Left lung (tissue), 10 donors: ENCODE data around the gene SLC22A7. TPM values are rescaled to one million over a fixed set of nuclear protein-coding genes. Genes with fewer than 3 reads are reported as not detected.

Experiments
- ATAC-seq: fragments of 200-7000 bp; cut with Tn5 transposase; one replicate; pipeline ENCODE4 v1.9.1; 2020; ENCODE audit warnings: moderate library complexity
- DNase-seq, 4 donors: peaks; one replicate each; pipeline ENCODE4 v3.0.0-alpha.2; 2013 to 2020
- H3K27ac ChIP-seq, 2 donors: fragments of 200-600 bp; sonication (generic) in 1 of 2; one replicate each; pipeline versions ENCODE4 v1.5.0 to v1.8.0; 2020 to 2021
- H3K27me3 ChIP-seq, 2 donors: fragments of 200-600 bp; sonication (generic) in 1 of 2; one replicate each; pipeline versions ENCODE4 v1.5.0 to v1.8.0; 2020 to 2021
- H3K36me3 ChIP-seq, 2 donors: fragments of 200-600 bp; sonication (generic) in 1 of 2; one replicate each; pipeline versions ENCODE4 v1.5.0 to v1.8.0; 2020 to 2021
- H3K4me1 ChIP-seq, 2 donors: fragments of 200-600 bp; one replicate each; pipeline ENCODE4 v1.8.0; 2021
- H3K4me3 ChIP-seq, 2 donors: fragments of 200-600 bp; sonication (generic) in 1 of 2; one replicate each; pipeline versions ENCODE4 v1.5.0 to v1.8.0; 2020 to 2021; ENCODE audit warnings: mild to moderate bottlenecking in 1 of 2
- H3K9me3 ChIP-seq, 2 donors: fragments of 200-600 bp; sonication (generic) in 1 of 2; one replicate each; pipeline versions ENCODE4 v1.5.0 to v1.8.0; 2020 to 2021
- CTCF ChIP-seq, 2 donors: fragments of 200-600 bp; sonication (generic) in 1 of 2; IDR thresholded peaks; one replicate each; pipeline versions ENCODE4 v1.5.0 to v1.8.0; 2021; ENCODE audit warnings: antibody characterized with exemption in 2 of 2
- intact Hi-C, 2 donors: fragments of 100-400 bp; cut with DNase I; formaldehyde crosslinking; loops; one replicate each; pipeline versions ENCODE4 v1.11.2 to v1.14.2; 2022
- polyA plus RNA-seq, 6 donors: library from polyadenylated mRNA; unstranded; fragments of 120-200 nt; gene quantifications; one replicate each; pipeline ENCODE4 v1.2.1, GENCODE V29; 2013; ENCODE audit not compliant: insufficient read length in 6 of 6
- total RNA-seq, 2 donors: library from RNA; stranded (reverse); fragmentation: NEBNext Ultra II Directional; extraction: Animal tissue kit (Norgen Biotek cat#: 25700); gene quantifications; one replicate each; pipeline ENCODE4 v1.2.1, GENCODE V29; 2021
- donor health status: DM: no; HTN: yes; CAD: no.
- donor health status: DM: no; HTN: no; CAD: no.

Gene SLC22A7
- total and polyA plus RNA-seq, 8 donors = 0.07 to 0.28 (median 0.20) TPM; not detected in 3

GRCh38 chr6:43290905-43291355 lies 7.1 kb upstream of the SLC22A7 start:
- no peak overlapping the region for H3K4me3 ChIP-seq
- TF ChIP-seq CTCF (IDR thresholded peaks at IDR 0.05) = no peak
- intact Hi-C loops = no loop called here
- no peaks in the 10 kb centered on the region for H3K9me3 ChIP-seq
- H3K27ac ChIP-seq = no peak overlapping the region
- no peaks in the 10 kb centered on the region for H3K36me3 ChIP-seq
- DNase-seq (no peak), ATAC-seq (no peak)
- peaks cover 0 to 16% of the 10 kb centered on the region in 2 donors for H3K27me3 ChIP-seq
- no peaks in the 10 kb centered on the region for H3K4me1 ChIP-seq

GRCh38 chr6:43291708-43292107 lies 6.4 kb upstream of the SLC22A7 start:
- no peak overlapping the region for H3K27ac ChIP-seq
- H3K9me3 ChIP-seq = no peaks in the 10 kb centered on the region
- H3K27me3 ChIP-seq = peaks cover 0 to 10% of the 10 kb centered on the region in 2 donors
- H3K36me3 ChIP-seq = no peaks in the 10 kb centered on the region
- DNase-seq = no peak
- TF ChIP-seq CTCF (IDR thresholded peaks at IDR 0.05) = no peak
- no peak overlapping the region for H3K4me3 ChIP-seq
- no peaks in the 10 kb centered on the region for H3K4me1 ChIP-seq
- ATAC-seq = no peak
- intact Hi-C loops = no loop called here

- Histone ChIP-seq H3K9me3 (no peaks in the 10 kb centered on the region), H3K27me3 (peaks cover 0 to 9% of the 10 kb centered on the region in 2 donors), H3K36me3 (no peaks in the 10 kb centered on the region), H3K4me1 (no peaks in the 10 kb centered on the region), H3K4me3 (no peak overlapping the region), H3K27ac (no peak overlapping the region)
- ATAC-seq (no peak), DNase-seq (no peak)
- TF ChIP-seq CTCF (IDR thresholded peaks at IDR 0.05) = no peak
- intact Hi-C loops = no loop called here
Measured at GRCh38 chr6:43292341-43292740, 5.7 kb upstream of the SLC22A7 start.

- peaks cover 0 to 10% of the 10 kb centered on the region in 2 donors for H3K27me3 ChIP-seq
- TF ChIP-seq CTCF (IDR thresholded peaks at IDR 0.05) = no peak
- no peak for DNase-seq
- no peak overlapping the region for H3K27ac ChIP-seq
- H3K4me1 ChIP-seq = no peaks in the 10 kb centered on the region
- no peaks in the 10 kb centered on the region for H3K36me3 ChIP-seq
- no peak for ATAC-seq
- no peak overlapping the region for H3K4me3 ChIP-seq
- intact Hi-C loops = no loop called here
- H3K9me3 ChIP-seq = no peaks in the 10 kb centered on the region
Measured at GRCh38 chr6:43292763-43293318, 5.2 kb upstream of the SLC22A7 start.

- Histone ChIP-seq H3K9me3 (no peaks in the 10 kb centered on the region), H3K4me3 (no peak overlapping the region), H3K36me3 (no peaks in the 10 kb centered on the region), H3K27me3 (peaks cover 0 to 19% of the 10 kb centered on the region in 2 donors), H3K27ac (no peak overlapping the region), H3K4me1 (no peaks in the 10 kb centered on the region)
- intact Hi-C loops = no loop called here
- DNase-seq (no peak), ATAC-seq (no peak)
- no peak for TF ChIP-seq CTCF (IDR thresholded peaks at IDR 0.05)
Measured at GRCh38 chr6:43293698-43294097, 4.4 kb upstream of the SLC22A7 start.
